Measurements from ENCODE around the gene ROPN1. TPM values are rescaled to one million over a fixed set of nuclear protein-coding genes. Genes with fewer than 3 reads are reported as not detected.

ROPN1 gene
- total RNA-seq, 1 experiment from 2014 or later: not detected

DNA sequence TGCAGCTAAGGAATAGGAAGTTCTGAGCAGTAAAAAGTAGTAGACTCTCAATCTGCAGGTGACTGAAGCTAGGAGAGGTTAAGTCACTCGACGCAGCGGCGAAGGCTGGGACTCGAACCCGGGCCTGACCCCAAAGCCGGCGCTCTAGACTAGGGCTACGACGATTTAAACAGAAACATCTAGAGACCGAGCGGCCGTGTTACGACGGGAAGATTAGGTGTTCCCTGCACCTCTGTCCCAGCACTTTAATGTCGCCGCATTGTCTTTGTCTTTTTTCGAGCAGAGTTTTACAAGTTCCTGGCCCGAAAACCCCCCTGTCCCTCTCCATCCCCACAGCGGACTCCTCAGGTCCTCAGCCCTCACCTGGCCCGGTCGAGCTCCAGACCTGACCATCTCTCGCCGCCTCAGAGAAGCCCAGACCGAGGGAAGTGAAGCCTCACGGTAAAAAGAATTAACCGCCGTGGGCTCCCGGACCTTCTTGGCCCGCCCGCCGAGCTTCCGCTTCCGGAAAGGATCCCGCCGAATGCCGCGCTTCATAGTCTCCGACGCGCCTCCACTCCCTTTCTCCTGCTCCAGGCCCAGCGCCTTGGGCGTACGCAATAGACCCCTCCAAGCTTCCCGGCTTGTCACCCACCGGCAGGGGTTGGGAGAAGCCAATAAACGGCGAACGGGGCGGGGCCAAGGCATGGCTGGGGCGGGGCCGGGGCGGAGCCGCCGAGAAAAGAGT is 31.0 kb downstream of the ROPN1 start, which contains the start of gene CCDC14:
CCDC14 (minus strand) TSS at position 449 of the 727 bp plus-strand sequence; CDS start at position 393, 56 bp downstream.
- TF ChIP-seq TCF7L2 (IDR thresholded peaks at IDR 0.05; ENCODE audit: low read depth, low read length) (peak; percentile 87), POLR2AphosphoS5 (IDR thresholded peaks at IDR 0.05; ENCODE audit: low read depth, low read length) (peak; percentile 92), SIN3A (IDR thresholded peaks at IDR 0.05; ENCODE audit: borderline replicate concordance, insufficient read depth, low read depth, low read length) (peak; percentile 85; the same call in 1 of the 2 replicates), CTCF (IDR thresholded peaks at IDR 0.05) (no peak), REST (IDR thresholded peaks at IDR 0.05; ENCODE audit: insufficient read depth in 1 of 2, low read depth in 2 of 2, low read length in 1 of 2) (no peak)
- peak; percentile 99 for ATAC-seq
- in situ Hi-C loops (cut with HindIII; ENCODE audit: low pct_unique_long_range_greater_than_20kb, low sequenced_read_pairs): no loop called here

GRCh38 chr3:123953735-123954134 is 38.2 kb downstream of the ROPN1 start:
- Histone ChIP-seq H3K4me1 (ENCODE audit: control insufficient read depth, insufficient read depth, low read length) (no peaks in the 10 kb centered on the region; the same call in 1 of the 2 replicates), H3K36me3 (ENCODE audit: control insufficient read depth, insufficient read depth, low read length) (peaks cover 28% of the 10 kb centered on the region), H3K27me3 (ENCODE audit: control insufficient read depth, insufficient read depth, low read length) (no peaks in the 10 kb centered on the region), H3K9me3 (ENCODE audit: control insufficient read depth, insufficient read depth, low read depth, low read length) (no peaks in the 10 kb centered on the region), H3K27ac (ENCODE audit: low read length) (no peak overlapping the region), H3K4me3 (ENCODE audit: low read depth in 2 of 2, low read length in 2 of 2) (no peak overlapping the region)
- no peak for TF ChIP-seq CTCF (IDR thresholded peaks at IDR 0.05)
- no peak for TF ChIP-seq TCF7L2 (IDR thresholded peaks at IDR 0.05; ENCODE audit: low read depth, low read length)
- no peak for TF ChIP-seq SIN3A (IDR thresholded peaks at IDR 0.05; ENCODE audit: borderline replicate concordance, insufficient read depth, low read depth, low read length)
- TF ChIP-seq REST (IDR thresholded peaks at IDR 0.05; ENCODE audit: insufficient read depth in 1 of 2, low read depth in 2 of 2, low read length in 1 of 2): no peak
- TF ChIP-seq POLR2AphosphoS5 (IDR thresholded peaks at IDR 0.05; ENCODE audit: low read depth, low read length): no peak
- CTCF ChIA-PET: no interaction called here
- intact Hi-C loops (cut with micrococcal nuclease; ENCODE audit: unreplicated experiment): no loop called here
- DNase-seq (ENCODE audit: low read depth, low spot score): no peak
- ATAC-seq: no peak
- in situ Hi-C loops (cut with HindIII; ENCODE audit: low pct_unique_long_range_greater_than_20kb, low sequenced_read_pairs): no loop called here
- POLR2A ChIA-PET: no interaction called here
- BruUV-seq (replicated peaks): no TSS peak

More for the DNA sequence above, 31.0 kb downstream of the ROPN1 start, which contains the start of gene CCDC14:
- Histone ChIP-seq H3K27ac (ENCODE audit: low read length) (peak within 1 kb of the TSS; percentile 97), H3K4me1 (ENCODE audit: control insufficient read depth, insufficient read depth, low read length) (no peaks in the 10 kb centered on the region; the same call in 1 of the 2 replicates), H3K9me3 (ENCODE audit: control insufficient read depth, insufficient read depth, low read depth, low read length) (no peaks in the 10 kb centered on the region), H3K27me3 (ENCODE audit: control insufficient read depth, insufficient read depth, low read length) (peaks cover 3% of the 10 kb centered on the region; the same call in 1 of the 2 replicates), H3K4me3 (ENCODE audit: low read depth in 2 of 2, low read length in 2 of 2) (peak within 1 kb of the TSS; percentile 94 to 96), H3K36me3 (ENCODE audit: control insufficient read depth, insufficient read depth, low read length) (peaks cover 6% of the 10 kb centered on the region)
- peak; percentile 47 for DNase-seq (ENCODE audit: low read depth, low spot score)
- no TSS peak for BruUV-seq (replicated peaks)
- CTCF ChIA-PET: no interaction called here
- POLR2A ChIA-PET: interaction anchor here (0.6 to 0.7 kb wide), 3 partner anchors 24 to 71 kb away, joined by 3 to 13 read pairs (median 6); no protein-coding TSS in a partner anchor
- intact Hi-C loops (cut with micrococcal nuclease; ENCODE audit: unreplicated experiment): no loop called here

Measured in Panc1 (cell line).